ENCODE results near the gene DCC. TPM values are rescaled to one million over a fixed set of nuclear protein-coding genes. Genes with fewer than 3 reads are reported as not detected.
A peak's percentile ranks its signal among the peaks of the same experiment; 100 is the strongest.

Gene DCC
- total RNA-seq, 6 experiments from 2014 or later: not detected

GRCh38 chr18:52691841-52692240 lies 351.8 kb downstream of the DCC start:
- H3K27ac Mint-ChIP-seq: no peak overlapping the region
- no peaks in the 10 kb centered on the region; the same call in 1 of the 2 replicates for H3K36me3 Mint-ChIP-seq (ENCODE audit: low read depth)
- no peaks in the 10 kb centered on the region for H3K27me3 Mint-ChIP-seq (ENCODE audit: insufficient read depth)
- TF ChIP-seq CTCF (IDR thresholded peaks at IDR 0.05): no peak
- H3K4me1 Mint-ChIP-seq (ENCODE audit: low read depth): no peaks in the 10 kb centered on the region
- DNase-seq: no peak
- no peak overlapping the region for H3K4me3 Mint-ChIP-seq
- H3K9me3 Mint-ChIP-seq: peaks cover 31% of the 10 kb centered on the region

GRCh38 chr18:52694804-52695203 lies 354.8 kb downstream of the DCC start:
- H3K4me1 Mint-ChIP-seq (ENCODE audit: low read depth): no peaks in the 10 kb centered on the region
- no peak overlapping the region for H3K4me3 Mint-ChIP-seq
- H3K36me3 Mint-ChIP-seq (ENCODE audit: low read depth): no peaks in the 10 kb centered on the region
- H3K9me3 Mint-ChIP-seq: peaks cover 21% of the 10 kb centered on the region
- H3K27me3 Mint-ChIP-seq (ENCODE audit: insufficient read depth): no peaks in the 10 kb centered on the region
- DNase-seq: no peak
- no peak overlapping the region for H3K27ac Mint-ChIP-seq
- TF ChIP-seq CTCF (IDR thresholded peaks at IDR 0.05): peak; percentile 33; the same call in 1 of the 2 replicates

- TF ChIP-seq CTCF (IDR thresholded peaks at IDR 0.05): no peak
- Mint-ChIP-seq H3K9me3 (peaks cover 15% of the 10 kb centered on the region), H3K27me3 (ENCODE audit: insufficient read depth) (no peaks in the 10 kb centered on the region), H3K4me3 (no peak overlapping the region), H3K27ac (no peak overlapping the region), H3K4me1 (ENCODE audit: low read depth) (no peaks in the 10 kb centered on the region), H3K36me3 (ENCODE audit: low read depth) (0 out of 2 replicates have a peak, but pooled peaks cover 5% of the 10 kb centered on the region)
- no peak for DNase-seq
Measured at GRCh38 chr18:52700116-52700515, 360.1 kb downstream of the DCC start.

GRCh38 chr18:52700816-52701215 lies 360.8 kb downstream of the DCC start:
- Mint-ChIP-seq H3K27me3 (ENCODE audit: insufficient read depth) (no peaks in the 10 kb centered on the region), H3K27ac (no peak overlapping the region), H3K4me1 (ENCODE audit: low read depth) (no peaks in the 10 kb centered on the region), H3K9me3 (peaks cover 12% of the 10 kb centered on the region), H3K4me3 (no peak overlapping the region), H3K36me3 (ENCODE audit: low read depth) (0 out of 2 replicates have a peak, but pooled peaks cover 5% of the 10 kb centered on the region)
- TF ChIP-seq CTCF (IDR thresholded peaks at IDR 0.05): no peak
- no peak for DNase-seq

GRCh38 chr18:52701219-52701935 lies 361.4 kb downstream of the DCC start:
- no peak for TF ChIP-seq CTCF (IDR thresholded peaks at IDR 0.05)
- no peak for DNase-seq
- H3K4me1 Mint-ChIP-seq (ENCODE audit: low read depth): no peaks in the 10 kb centered on the region
- H3K4me3 Mint-ChIP-seq: no peak overlapping the region
- H3K27ac Mint-ChIP-seq: no peak overlapping the region
- H3K9me3 Mint-ChIP-seq: peaks cover 12% of the 10 kb centered on the region
- 0 out of 2 replicates have a peak, but pooled peaks cover 5% of the 10 kb centered on the region for H3K36me3 Mint-ChIP-seq (ENCODE audit: low read depth)
- H3K27me3 Mint-ChIP-seq (ENCODE audit: insufficient read depth): no peaks in the 10 kb centered on the region

Data from HFFc6 (cell line).